Glutamatergic neuron (in vitro differentiated cells): ENCODE data around the gene SLC41A2. TPM values are rescaled to one million over a fixed set of nuclear protein-coding genes. Genes with fewer than 3 reads are reported as not detected.

Experiments
- DNase-seq: peaks from one replicate; pipeline ENCODE4 v3.0.0; 2022
- H3K27ac Mint-ChIP-seq: one replicate; pipeline ENCODE4 v1.8.0; 2020; ENCODE audit warnings: mild to moderate bottlenecking, mixed read lengths, inconsistent platforms; ENCODE audit not compliant: unreplicated experiment
- H3K27me3 Mint-ChIP-seq: one replicate; pipeline ENCODE4 v1.8.0; 2020; ENCODE audit warnings: mild to moderate bottlenecking, moderate library complexity, mixed read lengths, inconsistent platforms; ENCODE audit not compliant: unreplicated experiment
- H3K36me3 Mint-ChIP-seq: one replicate; pipeline ENCODE4 v1.8.0; 2020; ENCODE audit warnings: mild to moderate bottlenecking, mixed read lengths, inconsistent platforms; ENCODE audit not compliant: unreplicated experiment
- H3K4me1 Mint-ChIP-seq: one replicate; pipeline ENCODE4 v1.8.0; 2020; ENCODE audit warnings: mild to moderate bottlenecking, low read depth, mixed read lengths, inconsistent platforms; ENCODE audit not compliant: unreplicated experiment
- H3K4me3 Mint-ChIP-seq: one replicate; pipeline ENCODE4 v1.8.0; 2020; ENCODE audit warnings: mild to moderate bottlenecking, mixed read lengths, inconsistent platforms; ENCODE audit not compliant: unreplicated experiment
- H3K9me3 Mint-ChIP-seq: one replicate; pipeline ENCODE4 v1.8.0; 2020; ENCODE audit warnings: mild to moderate bottlenecking, moderate library complexity, mixed read lengths, inconsistent platforms; ENCODE audit not compliant: unreplicated experiment
- total RNA-seq: library from RNA; stranded (reverse); fragmentation: NEBNext Ultra II Directional; extraction: Animal tissue kit (Norgen Biotek cat#: 25700); gene quantifications from one replicate; pipeline ENCODE4 v1.2.1, GENCODE V29; 2021; ENCODE audit not compliant: unreplicated experiment
- TF ChIP-seq, protein P1 (sequence below): fragments of 200-600 bp; sonication (generic); IDR thresholded peaks from one replicate; pipeline ENCODE4 v1.5.0; 2021; ENCODE audit not compliant: partially characterized antibody, unreplicated experiment

SLC41A2 gene
- total RNA-seq, 1 donor from 2014 or later, result 12.0 TPM

DNA sequence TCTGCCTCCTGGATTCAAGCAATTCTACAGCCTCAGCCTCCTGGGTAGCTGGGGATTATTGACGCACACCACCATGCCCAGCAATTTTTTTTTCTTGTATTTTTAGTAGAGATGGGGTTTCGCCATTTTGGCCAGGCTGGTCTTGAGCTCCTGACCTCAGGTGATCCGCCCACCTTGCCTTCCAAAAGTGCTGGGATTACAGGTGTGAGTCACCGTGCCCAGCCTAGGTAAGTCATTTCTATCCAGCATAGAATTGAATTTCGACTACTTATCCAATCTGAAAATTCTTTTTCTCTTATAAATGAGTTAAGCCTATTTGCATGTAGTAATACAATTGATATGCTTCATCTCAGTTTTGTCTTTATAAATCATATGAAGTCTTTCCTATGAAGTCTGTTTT lies 15.2 kb upstream of the SLC41A2 start:
- H3K27ac Mint-ChIP-seq, result no peak overlapping the region
- H3K36me3 Mint-ChIP-seq, result no peaks in the 10 kb centered on the region

DNA sequence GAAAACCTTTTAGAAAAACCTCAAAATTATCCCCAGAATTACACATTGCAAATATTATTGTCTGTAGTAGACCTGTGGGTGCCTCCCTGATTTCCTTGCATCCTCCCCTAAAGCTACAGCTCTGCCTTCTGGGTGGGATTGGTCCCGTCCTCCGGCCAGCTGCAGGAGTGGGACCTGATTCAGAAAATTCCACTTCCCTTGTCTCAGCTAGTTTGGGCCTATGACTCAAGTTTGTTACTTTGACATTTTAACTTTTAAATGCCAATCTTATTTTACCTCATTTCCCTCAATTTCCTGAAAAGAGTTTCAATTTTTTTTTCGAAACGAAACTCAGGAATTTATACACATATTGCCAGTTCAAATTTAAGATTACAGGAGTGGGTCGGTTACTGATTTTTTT lies 13.2 kb upstream of the SLC41A2 start:
- Mint-ChIP-seq H3K27me3 (no peaks in the 10 kb centered on the region), H3K36me3 (no peaks in the 10 kb centered on the region), H3K4me1 (no peaks in the 10 kb centered on the region), H3K27ac (no peak overlapping the region), H3K9me3 (no peaks in the 10 kb centered on the region), H3K4me3 (no peak overlapping the region)
- TF ChIP-seq, protein P1, sequence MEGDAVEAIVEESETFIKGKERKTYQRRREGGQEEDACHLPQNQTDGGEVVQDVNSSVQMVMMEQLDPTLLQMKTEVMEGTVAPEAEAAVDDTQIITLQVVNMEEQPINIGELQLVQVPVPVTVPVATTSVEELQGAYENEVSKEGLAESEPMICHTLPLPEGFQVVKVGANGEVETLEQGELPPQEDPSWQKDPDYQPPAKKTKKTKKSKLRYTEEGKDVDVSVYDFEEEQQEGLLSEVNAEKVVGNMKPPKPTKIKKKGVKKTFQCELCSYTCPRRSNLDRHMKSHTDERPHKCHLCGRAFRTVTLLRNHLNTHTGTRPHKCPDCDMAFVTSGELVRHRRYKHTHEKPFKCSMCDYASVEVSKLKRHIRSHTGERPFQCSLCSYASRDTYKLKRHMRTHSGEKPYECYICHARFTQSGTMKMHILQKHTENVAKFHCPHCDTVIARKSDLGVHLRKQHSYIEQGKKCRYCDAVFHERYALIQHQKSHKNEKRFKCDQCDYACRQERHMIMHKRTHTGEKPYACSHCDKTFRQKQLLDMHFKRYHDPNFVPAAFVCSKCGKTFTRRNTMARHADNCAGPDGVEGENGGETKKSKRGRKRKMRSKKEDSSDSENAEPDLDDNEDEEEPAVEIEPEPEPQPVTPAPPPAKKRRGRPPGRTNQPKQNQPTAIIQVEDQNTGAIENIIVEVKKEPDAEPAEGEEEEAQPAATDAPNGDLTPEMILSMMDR, result no peak
- no peak for DNase-seq

More for the DNA sequence above, 15.2 kb upstream of the SLC41A2 start:
- H3K4me1 Mint-ChIP-seq, result no peaks in the 10 kb centered on the region
- TF ChIP-seq, protein P1, result no peak
- DNase-seq, result no peak
- H3K27me3 Mint-ChIP-seq, result no peaks in the 10 kb centered on the region
- no peak overlapping the region for H3K4me3 Mint-ChIP-seq
- H3K9me3 Mint-ChIP-seq, result no peaks in the 10 kb centered on the region

DNA sequence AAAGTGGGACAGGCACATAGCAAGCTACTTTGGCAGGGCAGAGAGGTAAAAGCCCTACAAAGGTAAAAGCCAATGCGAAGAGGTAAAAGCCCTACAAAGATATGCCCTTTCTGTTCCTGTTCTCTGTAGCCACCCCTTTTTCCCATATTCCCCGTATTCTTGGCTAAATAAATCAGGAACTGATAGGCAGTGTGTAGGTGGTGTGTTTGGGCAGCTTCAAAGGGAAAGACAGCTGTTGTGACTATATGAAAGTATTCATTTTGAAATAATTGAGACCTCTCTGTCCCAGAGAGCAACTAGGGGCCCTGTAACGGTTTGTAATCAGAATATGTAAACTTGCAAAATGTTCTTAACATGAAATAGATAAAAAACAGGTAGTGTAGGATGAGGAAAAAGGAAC lies 11.3 kb upstream of the SLC41A2 start:
- Mint-ChIP-seq H3K4me3 (no peak overlapping the region), H3K36me3 (no peaks in the 10 kb centered on the region), H3K27me3 (no peaks in the 10 kb centered on the region), H3K27ac (no peak overlapping the region), H3K4me1 (peaks cover 5% of the 10 kb centered on the region), H3K9me3 (no peaks in the 10 kb centered on the region)
- TF ChIP-seq, protein P1, result no peak
- DNase-seq, result no peak

GRCh38 chr12:104966677-104967076 lies 8.6 kb upstream of the SLC41A2 start:
- Mint-ChIP-seq H3K4me1 (peaks cover 14% of the 10 kb centered on the region), H3K27me3 (peaks cover 2% of the 10 kb centered on the region), H3K27ac (no peak overlapping the region), H3K36me3 (no peaks in the 10 kb centered on the region), H3K4me3 (no peak overlapping the region), H3K9me3 (no peaks in the 10 kb centered on the region)
- TF ChIP-seq, protein P1, result no peak
- no peak for DNase-seq

- H3K27ac Mint-ChIP-seq, result no peak overlapping the region
- DNase-seq, result no peak
- H3K4me1 Mint-ChIP-seq, result peaks cover 14% of the 10 kb centered on the region
- no peak overlapping the region for H3K4me3 Mint-ChIP-seq
- TF ChIP-seq, protein P1, result no peak
- peaks cover 4% of the 10 kb centered on the region for H3K27me3 Mint-ChIP-seq
- H3K9me3 Mint-ChIP-seq, result peaks cover 2% of the 10 kb centered on the region
- H3K36me3 Mint-ChIP-seq, result no peaks in the 10 kb centered on the region
Observed at GRCh38 chr12:104964856-104965205, 6.7 kb upstream of the SLC41A2 start.
